GM12801 (cell line): ENCODE results near the gene DTX3L.

Experiments used
- TF ChIP-seq, protein P1 (sequence below): IDR thresholded peaks from one replicate; pipeline ENCODE4 v1.5.1; 2011; ENCODE audit warnings: control low read depth; ENCODE audit not compliant: insufficient read length; ENCODE audit errors: extremely low read depth

Gene DTX3L

GRCh38 chr3:122590610-122591009, 26.5 kb downstream of the DTX3L start:
- TF ChIP-seq, protein P1, sequence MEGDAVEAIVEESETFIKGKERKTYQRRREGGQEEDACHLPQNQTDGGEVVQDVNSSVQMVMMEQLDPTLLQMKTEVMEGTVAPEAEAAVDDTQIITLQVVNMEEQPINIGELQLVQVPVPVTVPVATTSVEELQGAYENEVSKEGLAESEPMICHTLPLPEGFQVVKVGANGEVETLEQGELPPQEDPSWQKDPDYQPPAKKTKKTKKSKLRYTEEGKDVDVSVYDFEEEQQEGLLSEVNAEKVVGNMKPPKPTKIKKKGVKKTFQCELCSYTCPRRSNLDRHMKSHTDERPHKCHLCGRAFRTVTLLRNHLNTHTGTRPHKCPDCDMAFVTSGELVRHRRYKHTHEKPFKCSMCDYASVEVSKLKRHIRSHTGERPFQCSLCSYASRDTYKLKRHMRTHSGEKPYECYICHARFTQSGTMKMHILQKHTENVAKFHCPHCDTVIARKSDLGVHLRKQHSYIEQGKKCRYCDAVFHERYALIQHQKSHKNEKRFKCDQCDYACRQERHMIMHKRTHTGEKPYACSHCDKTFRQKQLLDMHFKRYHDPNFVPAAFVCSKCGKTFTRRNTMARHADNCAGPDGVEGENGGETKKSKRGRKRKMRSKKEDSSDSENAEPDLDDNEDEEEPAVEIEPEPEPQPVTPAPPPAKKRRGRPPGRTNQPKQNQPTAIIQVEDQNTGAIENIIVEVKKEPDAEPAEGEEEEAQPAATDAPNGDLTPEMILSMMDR, result no peak

- TF ChIP-seq, protein P1, result no peak
Observed at GRCh38 chr3:122594025-122594424, 29.9 kb downstream of the DTX3L start.

DNA sequence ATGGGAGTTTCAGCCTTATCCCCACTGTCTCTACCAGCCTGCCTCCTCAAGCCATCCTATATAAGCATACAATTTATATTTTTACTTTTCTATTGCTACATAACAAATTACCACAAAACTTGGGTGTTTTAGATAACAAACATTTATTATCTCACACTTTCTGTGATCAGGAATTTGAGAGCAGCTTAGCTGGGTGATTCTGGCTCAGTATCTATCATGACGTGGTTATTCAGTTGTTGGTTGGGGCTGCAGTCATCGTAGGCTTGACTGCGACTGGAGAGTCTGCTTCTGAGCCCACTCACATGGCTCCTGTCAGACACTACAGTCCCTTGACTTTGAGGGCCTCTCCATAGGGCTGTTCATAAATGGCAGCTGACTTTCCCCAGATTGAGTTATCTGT, 34.0 kb downstream of the DTX3L start:
- TF ChIP-seq, protein P1, result no peak

DNA sequence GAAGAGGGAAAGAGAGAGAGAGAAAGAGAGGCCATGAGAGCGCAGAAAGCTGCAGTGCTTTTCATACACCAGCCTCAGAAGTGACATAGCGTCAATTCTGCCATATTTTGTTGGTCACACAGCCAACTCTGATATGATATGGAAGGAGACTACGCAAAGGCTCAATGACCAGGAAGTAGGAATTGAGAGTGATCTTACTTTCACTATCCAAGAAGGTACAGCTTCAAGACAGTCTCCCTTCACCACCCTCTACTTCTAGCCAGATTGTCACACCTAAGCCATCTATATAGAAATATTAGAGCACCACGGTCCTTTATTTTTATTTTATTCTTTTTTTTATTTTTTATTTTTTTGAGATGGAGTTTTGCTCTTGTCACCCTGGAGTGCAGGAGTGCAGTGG, 34.4 kb downstream of the DTX3L start:
- TF ChIP-seq, protein P1, result no peak

DNA sequence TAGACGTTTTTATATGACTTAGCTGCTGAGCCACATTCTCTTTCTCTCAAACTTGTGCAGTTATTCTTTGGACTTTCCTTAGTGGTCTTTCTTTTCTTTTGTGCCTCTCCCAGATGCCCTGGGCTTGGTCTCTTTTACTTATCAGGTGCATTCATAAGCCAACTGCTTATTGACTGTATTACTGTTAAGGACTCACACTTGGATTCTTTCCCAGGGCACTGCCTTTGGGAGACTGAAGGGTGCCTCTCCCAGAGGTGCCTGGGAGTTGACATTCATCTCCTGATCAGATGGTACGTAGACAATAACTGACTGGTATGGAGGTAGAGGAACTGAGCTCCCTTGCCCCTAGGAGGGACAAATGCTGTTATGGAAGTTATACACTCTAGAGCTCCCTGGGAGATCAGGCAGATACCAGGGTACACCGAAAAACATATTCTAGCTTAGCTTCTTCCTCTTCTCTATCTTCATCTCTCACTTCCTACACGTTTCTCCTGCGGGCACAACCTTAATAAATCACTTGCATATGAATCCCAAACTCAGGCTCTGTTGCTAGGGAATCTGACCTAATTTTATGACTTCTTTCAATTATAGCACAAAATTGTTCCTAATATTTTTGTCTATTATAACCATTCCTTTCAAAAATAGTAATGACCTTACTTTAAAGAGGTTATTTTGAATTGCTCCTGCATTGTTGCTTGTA, 38.0 kb downstream of the DTX3L start:
- TF ChIP-seq, protein P1, result no peak

DNA sequence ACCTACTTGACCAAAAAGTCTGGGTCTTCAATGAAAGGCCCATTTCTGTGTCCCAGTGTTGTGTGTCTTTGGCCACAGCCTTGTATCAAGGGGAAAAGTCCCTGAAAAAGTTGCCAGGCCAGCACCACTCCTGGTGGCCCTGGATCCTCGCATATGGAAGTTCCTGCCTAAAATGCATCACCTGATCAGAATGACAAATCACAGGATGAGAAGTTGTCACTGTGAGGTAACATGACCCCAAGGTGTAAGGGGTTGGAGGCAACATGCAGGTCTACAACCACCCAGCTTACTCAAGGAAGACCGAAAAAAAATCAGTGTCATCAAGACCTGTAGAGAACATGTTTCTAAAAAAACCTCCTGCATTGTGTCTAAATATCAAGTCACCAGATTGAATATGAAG, 38.9 kb downstream of the DTX3L start:
- TF ChIP-seq, protein P1, result no peak

- TF ChIP-seq, protein P1, result no peak
Observed at GRCh38 chr3:122606330-122606729, 42.2 kb downstream of the DTX3L start.
